ENCODE results near the gene SULF2.
A peak's percentile ranks its signal among the peaks of the same experiment; 100 is the strongest.

SULF2 gene

DNA sequence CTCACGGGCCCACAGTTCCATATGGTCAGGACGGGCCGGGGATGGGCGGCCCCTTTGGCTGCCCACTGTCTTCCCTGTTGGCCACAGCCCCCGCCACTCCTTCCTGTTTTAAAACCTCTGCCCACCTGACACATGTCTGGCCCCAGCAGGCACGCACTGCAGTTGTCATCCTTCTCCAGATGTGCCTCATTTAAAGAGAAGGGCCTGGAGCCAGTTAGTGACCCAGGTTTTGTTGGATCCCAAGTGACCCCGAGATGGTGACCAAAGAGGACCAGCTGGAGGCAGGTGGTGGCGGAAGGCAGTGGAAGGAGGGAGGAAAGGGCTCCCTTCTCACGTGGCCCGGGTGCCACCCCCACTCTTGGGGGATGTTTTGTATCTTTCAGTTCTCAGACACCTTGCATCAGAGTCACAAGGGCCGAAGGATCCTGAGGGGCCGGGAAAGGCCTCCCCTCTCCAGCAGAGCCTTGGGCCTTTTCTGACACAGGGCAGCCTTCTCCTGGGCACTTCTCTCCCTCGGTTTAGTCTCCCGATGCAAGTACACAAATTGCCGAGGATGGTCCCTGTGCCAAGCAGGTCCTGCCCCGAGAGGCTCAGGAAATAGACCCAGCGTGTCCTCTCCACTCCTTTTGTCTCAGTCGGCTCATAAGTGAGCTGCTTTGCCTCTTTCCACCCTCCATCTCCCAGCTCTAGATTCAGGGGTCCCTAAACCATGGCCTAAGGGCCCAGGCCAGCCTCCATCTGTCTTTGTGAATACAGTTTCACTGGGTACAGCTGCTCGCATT lies 117.6 kb downstream of the SULF2 start:
- peak; percentile 15 for DNase-seq

GRCh38 chr20:47667086-47667485 lies 118.2 kb downstream of the SULF2 start:
- DNase-seq: no peak

- DNase-seq: no peak
These were observed 119.0 kb downstream of the SULF2 start for GRCh38 chr20:47666304-47666703.

DNA sequence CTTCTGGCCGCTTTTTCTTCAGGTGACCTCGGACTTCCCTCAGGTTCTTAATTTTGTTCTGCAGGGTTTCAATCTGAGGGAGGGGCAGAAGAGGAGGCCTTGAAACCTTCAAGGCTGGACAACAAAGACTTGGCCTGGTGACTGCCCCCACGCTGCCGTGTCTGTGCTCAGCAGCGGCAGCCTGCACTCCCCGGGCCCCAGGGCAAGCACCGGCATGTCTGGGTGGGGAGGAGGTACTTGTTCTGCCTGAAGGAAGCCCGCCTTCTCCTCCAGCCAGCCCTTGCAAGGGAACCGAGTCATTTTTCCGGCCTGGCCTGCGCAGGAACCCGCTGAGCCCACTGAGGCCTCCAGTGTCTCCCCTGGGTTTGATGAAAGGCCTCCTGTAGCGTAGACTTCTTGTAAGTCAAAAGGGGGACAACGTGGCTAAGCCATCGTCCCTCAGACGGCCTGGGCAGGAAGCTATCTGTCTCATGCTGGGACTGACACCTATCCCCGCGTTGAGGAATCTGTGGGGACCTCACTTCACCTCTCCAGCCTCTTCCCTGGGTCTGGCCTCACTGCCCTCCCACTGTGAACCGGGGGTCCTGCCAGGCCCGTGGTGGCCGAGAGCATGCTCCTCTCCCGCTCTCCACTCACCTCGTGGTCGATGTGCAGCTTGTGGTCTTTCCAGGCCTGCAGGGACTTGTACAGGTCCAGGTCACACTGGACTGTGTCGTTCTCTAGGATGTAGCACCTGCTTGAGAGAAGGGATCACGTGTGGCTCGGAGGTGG lies 119.9 kb downstream of the SULF2 start:
- no peak for DNase-seq

- no peak for DNase-seq
These were observed 120.5 kb downstream of the SULF2 start for GRCh38 chr20:47664744-47665143.

DNA sequence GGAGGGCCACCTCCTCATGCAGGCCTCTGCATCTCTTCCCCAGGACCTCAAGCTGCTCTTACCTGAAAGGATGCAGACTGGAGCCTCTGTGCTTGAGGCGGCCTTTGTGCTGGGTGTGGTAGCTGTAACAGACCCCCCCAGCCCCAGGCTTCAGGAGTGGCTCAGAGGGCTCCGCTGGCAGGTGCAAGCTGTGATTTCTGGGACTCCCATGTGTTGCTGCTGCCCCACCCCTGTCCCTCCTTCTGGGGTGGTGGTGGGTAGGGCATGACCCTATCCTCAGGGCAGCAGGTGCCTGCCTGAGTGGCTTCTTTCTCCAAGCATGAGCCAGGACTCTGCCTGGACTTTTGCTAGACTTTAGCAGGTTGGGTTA lies 121.2 kb downstream of the SULF2 start:
- no peak for DNase-seq

DNA sequence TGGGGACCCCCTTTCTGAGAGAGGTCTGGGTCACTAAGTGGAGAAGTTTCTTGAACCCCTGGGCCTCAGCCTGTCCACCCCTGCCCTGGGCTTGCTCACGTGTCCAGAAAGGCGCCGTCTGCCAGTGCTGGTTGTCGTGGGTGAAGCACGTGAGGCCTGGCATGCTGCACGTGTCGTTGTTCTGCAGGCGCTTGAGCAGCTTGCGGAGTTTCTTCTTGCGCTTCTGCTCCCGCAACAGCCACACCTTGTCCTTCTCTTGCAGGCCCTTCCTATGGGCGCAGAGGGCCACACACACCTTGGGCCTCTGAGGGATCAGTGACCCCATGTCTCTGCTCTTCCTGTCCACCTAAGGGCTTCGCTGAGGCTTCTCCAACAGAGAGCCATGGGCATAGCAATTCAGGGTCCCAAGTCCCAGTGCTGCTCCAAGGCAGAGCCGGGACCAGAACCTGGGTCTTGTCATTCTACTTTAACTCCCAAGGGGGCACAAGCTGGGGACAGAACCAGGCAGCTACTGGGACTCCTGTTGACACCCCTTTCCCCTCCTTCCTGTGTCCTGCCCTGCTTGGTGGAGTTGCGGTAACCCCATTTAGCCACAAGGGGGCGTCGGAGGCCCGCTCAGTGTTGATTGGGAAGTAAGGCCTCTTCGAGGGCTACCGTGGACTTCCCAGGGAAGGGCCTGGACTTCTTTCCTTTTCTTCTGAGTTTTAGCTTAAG lies 121.8 kb downstream of the SULF2 start:
- peak; percentile 80 for DNase-seq

GRCh38 chr20:47662483-47663353 lies 122.6 kb downstream of the SULF2 start:
- no peak for DNase-seq

DNA sequence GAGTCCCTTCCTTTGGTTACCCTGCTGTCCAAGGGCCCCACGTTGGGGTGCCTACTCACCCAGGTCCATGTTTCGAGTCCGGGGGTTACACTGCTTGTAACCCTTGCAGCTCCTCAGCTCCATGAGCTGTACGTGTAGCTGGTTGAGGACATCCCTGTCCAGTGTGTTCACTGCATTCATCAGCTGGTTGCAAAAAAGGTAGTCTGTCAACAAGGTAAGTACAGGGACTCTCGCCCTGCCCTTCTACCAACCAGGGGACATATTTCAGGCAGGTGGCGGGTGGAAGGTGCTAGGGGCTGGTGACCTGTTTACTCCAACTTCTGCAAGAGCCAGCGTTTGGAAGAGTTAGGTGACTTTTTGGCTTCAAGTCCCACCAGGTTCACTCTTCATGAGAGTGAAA lies 123.6 kb downstream of the SULF2 start:
- no peak for DNase-seq

- DNase-seq: no peak
These were observed 124.1 kb downstream of the SULF2 start for GRCh38 chr20:47660983-47661700.

- no peak for DNase-seq
These were observed 124.7 kb downstream of the SULF2 start for GRCh38 chr20:47660602-47660905.

- peak; percentile 13 for DNase-seq
These were observed 125.2 kb downstream of the SULF2 start for GRCh38 chr20:47659904-47660601.

GRCh38 chr20:47656318-47656717 lies 129.0 kb downstream of the SULF2 start:
- peak; percentile 59 for DNase-seq

GRCh38 chr20:47655635-47656034 lies 129.6 kb downstream of the SULF2 start:
- no peak for DNase-seq

- no peak for DNase-seq
These were observed 130.9 kb downstream of the SULF2 start for GRCh38 chr20:47654370-47654769.

DNA sequence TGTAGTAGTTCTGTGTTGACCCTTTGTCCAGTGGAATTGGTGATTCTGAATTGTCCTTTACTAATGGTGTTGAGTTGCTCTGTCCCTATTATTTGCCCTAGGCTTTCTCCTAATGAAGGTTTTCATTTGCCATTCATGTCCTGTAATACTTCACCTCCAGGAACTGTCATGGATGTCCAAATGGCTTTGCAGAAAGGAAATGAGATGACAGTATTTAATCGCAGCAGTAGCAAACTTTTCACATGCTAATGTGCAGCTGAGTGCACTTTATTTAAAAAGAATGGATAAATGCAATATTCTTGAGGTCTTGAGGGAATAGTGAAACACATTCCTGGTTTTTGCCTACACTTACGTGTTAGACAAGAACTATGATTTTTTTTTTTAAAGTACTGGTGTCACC lies 131.4 kb downstream of the SULF2 start:
- DNase-seq: no peak

DNA sequence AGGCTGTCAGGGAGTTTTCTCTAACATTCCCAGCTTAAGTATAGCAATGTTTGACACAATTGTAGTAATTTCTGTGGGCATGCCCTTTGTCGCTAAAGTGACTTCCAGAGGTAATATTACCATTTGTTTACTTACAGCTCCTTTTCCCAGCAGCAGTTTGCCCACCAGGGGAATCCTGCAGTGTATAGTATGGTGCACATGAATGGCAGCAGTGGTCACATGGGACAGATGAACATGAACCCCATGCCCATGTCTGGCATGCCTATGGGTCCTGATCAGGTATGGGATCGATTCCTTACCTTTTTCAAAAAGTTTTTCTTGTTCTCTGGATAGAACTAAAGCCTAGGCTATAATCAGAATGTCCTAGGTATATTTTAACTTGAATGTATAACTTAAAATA lies 132.5 kb downstream of the SULF2 start:
- no peak for DNase-seq

DNA sequence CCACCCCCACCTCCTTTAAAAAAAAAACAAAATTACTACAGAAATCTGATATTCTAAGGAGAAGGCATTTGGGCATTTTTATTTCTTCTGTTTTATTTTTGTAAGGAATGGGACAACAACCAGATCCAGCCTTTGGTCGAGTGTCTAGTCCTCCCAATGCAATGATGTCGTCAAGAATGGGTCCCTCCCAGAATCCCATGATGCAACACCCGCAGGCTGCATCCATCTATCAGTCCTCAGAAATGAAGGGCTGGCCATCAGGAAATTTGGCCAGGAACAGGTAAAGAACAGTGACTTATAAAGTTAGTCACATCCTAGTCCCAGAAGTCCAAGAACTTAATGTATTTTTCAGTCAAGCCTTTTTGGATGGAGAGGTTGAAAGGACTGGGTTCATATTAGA lies 133.0 kb downstream of the SULF2 start:
- no peak for DNase-seq

- DNase-seq: no peak
These were observed 136.3 kb downstream of the SULF2 start for GRCh38 chr20:47648943-47649342.

GRCh38 chr20:47647994-47648393 lies 137.3 kb downstream of the SULF2 start:
- no peak for DNase-seq

DNA sequence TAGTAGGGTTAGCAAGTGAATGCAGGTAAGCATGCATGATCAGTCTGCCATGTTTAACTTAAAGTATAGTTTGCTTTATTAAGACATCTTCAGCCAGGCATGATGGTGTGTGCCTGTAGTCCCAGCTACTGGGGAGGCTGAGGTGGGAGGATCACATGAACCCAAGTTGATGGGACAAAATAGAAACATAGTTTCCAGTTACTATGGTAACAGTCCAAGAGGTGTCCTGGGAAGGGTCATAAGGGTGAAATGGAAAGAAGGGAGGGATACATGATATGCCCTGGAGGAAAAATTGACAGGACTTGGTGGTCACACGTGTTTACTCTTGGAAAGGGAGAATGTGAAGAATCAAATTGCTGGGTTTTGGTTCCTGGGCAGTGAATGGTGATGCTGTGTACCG lies 139.6 kb downstream of the SULF2 start:
- DNase-seq: no peak

GRCh38 chr20:47642624-47643023 lies 142.7 kb downstream of the SULF2 start:
- no peak for DNase-seq

All from hematopoietic multipotent progenitor cell treated with erythropoietin and hydrocortisone succinate and interleukin-3 and kit ligand, for 4 days (in vitro differentiated cells).